ENCODE results near the gene LAG3. TPM values are rescaled to one million over a fixed set of nuclear protein-coding genes. Genes with fewer than 3 reads are reported as not detected.

The LAG3 gene
- total RNA-seq, 1 donor from 2014 or later: 7.3 TPM

DNA sequence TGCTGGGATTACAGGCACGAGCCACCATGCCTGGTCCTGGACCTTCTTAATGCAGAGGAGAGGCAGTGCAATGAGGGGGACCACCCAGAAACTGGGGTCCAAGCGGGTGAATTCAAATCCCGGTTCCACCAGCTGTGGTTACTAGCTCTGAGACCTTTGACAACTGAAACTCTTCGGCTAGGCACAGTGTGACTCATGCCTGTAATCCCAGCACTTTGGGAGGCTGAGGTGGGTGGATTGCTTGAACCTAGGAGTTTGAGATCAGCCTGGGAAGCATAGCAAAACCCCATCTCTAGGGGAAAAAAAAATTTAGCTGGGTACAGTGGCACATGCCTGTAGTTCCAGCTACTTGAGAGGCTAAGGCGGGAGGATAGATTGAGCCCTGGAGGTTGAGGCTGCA lies 12.0 kb downstream of the LAG3 start:
- Mint-ChIP-seq H3K4me3 (ENCODE audit: unreplicated experiment) (no peak overlapping the region), H3K4me1 (ENCODE audit: low read depth, unreplicated experiment) (peaks cover 15% of the 10 kb centered on the region), H3K9me3 (ENCODE audit: unreplicated experiment) (peaks cover 5% of the 10 kb centered on the region), H3K36me3 (ENCODE audit: unreplicated experiment) (no peaks in the 10 kb centered on the region), H3K27ac (ENCODE audit: unreplicated experiment) (no peak overlapping the region), H3K27me3 (ENCODE audit: unreplicated experiment) (peaks cover 5% of the 10 kb centered on the region)
- no peak for DNase-seq
- TF ChIP-seq CTCF (IDR thresholded peaks at IDR 0.05; ENCODE audit: partially characterized antibody, unreplicated experiment): no peak

- Mint-ChIP-seq H3K9me3 (ENCODE audit: unreplicated experiment) (peaks cover 2% of the 10 kb centered on the region), H3K4me3 (ENCODE audit: unreplicated experiment) (no peak overlapping the region), H3K27me3 (ENCODE audit: unreplicated experiment) (peaks cover 5% of the 10 kb centered on the region), H3K4me1 (ENCODE audit: low read depth, unreplicated experiment) (peaks cover 11% of the 10 kb centered on the region), H3K36me3 (ENCODE audit: unreplicated experiment) (no peaks in the 10 kb centered on the region), H3K27ac (ENCODE audit: unreplicated experiment) (no peak overlapping the region)
- TF ChIP-seq CTCF (IDR thresholded peaks at IDR 0.05; ENCODE audit: partially characterized antibody, unreplicated experiment): no peak
- no peak for DNase-seq
These were observed 12.4 kb downstream of the LAG3 start for GRCh38 chr12:6784761-6785160.

- Mint-ChIP-seq H3K27ac (ENCODE audit: unreplicated experiment) (no peak overlapping the region), H3K36me3 (ENCODE audit: unreplicated experiment) (no peaks in the 10 kb centered on the region), H3K27me3 (ENCODE audit: unreplicated experiment) (peaks cover 5% of the 10 kb centered on the region), H3K4me3 (ENCODE audit: unreplicated experiment) (no peak overlapping the region), H3K9me3 (ENCODE audit: unreplicated experiment) (peaks cover 1% of the 10 kb centered on the region), H3K4me1 (ENCODE audit: low read depth, unreplicated experiment) (peaks cover 9% of the 10 kb centered on the region)
- no peak for DNase-seq
- no peak for TF ChIP-seq CTCF (IDR thresholded peaks at IDR 0.05; ENCODE audit: partially characterized antibody, unreplicated experiment)
These were observed 14.2 kb downstream of the LAG3 start for GRCh38 chr12:6786416-6787094.

DNA sequence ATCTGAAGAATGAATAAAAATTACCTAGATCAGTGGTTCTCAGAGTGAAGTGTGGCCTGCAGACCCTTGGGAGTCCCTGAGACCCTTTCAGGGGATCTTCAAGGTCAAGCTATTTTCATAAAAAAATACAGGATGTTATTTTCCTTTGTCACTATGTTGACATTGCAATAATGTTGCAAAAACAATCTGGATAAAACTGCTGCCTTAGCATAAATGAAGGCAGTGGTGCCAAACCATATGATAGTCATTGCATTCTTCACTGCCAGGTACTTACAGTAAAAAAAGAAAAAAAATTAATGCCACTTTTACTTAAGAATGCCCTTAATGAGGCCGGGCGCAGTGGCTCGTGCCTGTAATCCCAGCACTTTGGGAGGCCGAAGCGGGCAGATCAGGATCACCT lies 15.0 kb downstream of the LAG3 start:
- TF ChIP-seq CTCF (IDR thresholded peaks at IDR 0.05; ENCODE audit: partially characterized antibody, unreplicated experiment): no peak
- peaks cover 1% of the 10 kb centered on the region for H3K9me3 Mint-ChIP-seq (ENCODE audit: unreplicated experiment)
- H3K27ac Mint-ChIP-seq (ENCODE audit: unreplicated experiment): no peak overlapping the region
- peaks cover 5% of the 10 kb centered on the region for H3K27me3 Mint-ChIP-seq (ENCODE audit: unreplicated experiment)
- H3K4me1 Mint-ChIP-seq (ENCODE audit: low read depth, unreplicated experiment): peaks cover 8% of the 10 kb centered on the region
- H3K4me3 Mint-ChIP-seq (ENCODE audit: unreplicated experiment): no peak overlapping the region
- no peak for DNase-seq
- H3K36me3 Mint-ChIP-seq (ENCODE audit: unreplicated experiment): no peaks in the 10 kb centered on the region

Data from glutamatergic neuron (in vitro differentiated cells).